Common myeloid progenitor, CD34-positive (primary cell): Measurements from ENCODE around the gene IQGAP2.

Experiments used
- CTCF ChIA-PET: fragments of 350-600 bp; sonication (Branson Sonifier 250); formaldehyde crosslinking; loops from one replicate; lab custom pipeline; 2021; ENCODE audit warnings: antibody characterized with exemption; lab: Charles Lee
- POLR2A ChIA-PET: fragments of 350-600 bp; sonication (Branson Sonifier 250); formaldehyde crosslinking; loops from one replicate; lab custom pipeline; 2021; ENCODE audit warnings: antibody characterized with exemption; lab: Charles Lee
- DNase-seq, 3 donors: peaks; one replicate each; pipeline versions ENCODE4 v3.0.0 to v3.0.0-alpha.2; 2013
- H3K27ac ChIP-seq, 2 experiments: 1 replicate in 1 of 2; 2 replicates in 1 of 2; pipeline ENCODE4 v1.7.0; 2013; ENCODE audit warnings: inconsistent platforms in 2 of 2, low read length in 2 of 2, mild to moderate bottlenecking in 2 of 2, low read depth in 1 of 2, moderate library complexity in 1 of 2; ENCODE audit not compliant: severe bottlenecking in 2 of 2, insufficient read depth in 1 of 2, poor library complexity in 1 of 2
- H3K27me3 ChIP-seq, 5 experiments: replicated peaks in 2 of 5; 1 replicate in 3 of 5; 2 replicates in 2 of 5; pipeline versions ENCODE4 v1.6.1 to v1.7.0; 2013; ENCODE audit warnings: low read length in 4 of 5, mild to moderate bottlenecking in 2 of 5, moderate library complexity in 2 of 5, inconsistent platforms in 1 of 5; ENCODE audit not compliant: insufficient read depth in 5 of 5, control insufficient read depth in 4 of 5
- H3K36me3 ChIP-seq, 4 experiments: 1 replicate in 2 of 4; 2 replicates in 2 of 4; pipeline versions ENCODE4 v1.6.1 to v1.7.0; 2013; ENCODE audit warnings: low read length in 3 of 4, control low read depth in 1 of 4, mild to moderate bottlenecking in 1 of 4; ENCODE audit not compliant: control insufficient read depth in 4 of 4, insufficient read depth in 4 of 4
- H3K4me1 ChIP-seq, 4 experiments: 1 replicate in 3 of 4; 2 replicates in 1 of 4; pipeline versions ENCODE4 v1.6.1 to v1.7.1; 2013; ENCODE audit warnings: low read length in 3 of 4, mild to moderate bottlenecking in 3 of 4, control low read depth in 1 of 4, inconsistent platforms in 1 of 4, moderate library complexity in 1 of 4; ENCODE audit not compliant: control insufficient read depth in 4 of 4, insufficient read depth in 4 of 4; ENCODE audit errors: control extremely low read depth in 1 of 4
- H3K4me3 ChIP-seq, 7 experiments: 1 replicate in 4 of 7; 2 replicates in 3 of 7; pipeline versions ENCODE4 v1.5.1 to v1.7.0; 2013; ENCODE audit warnings: mild to moderate bottlenecking in 7 of 7, low read length in 6 of 7, moderate library complexity in 6 of 7, inconsistent platforms in 2 of 7, low read depth in 2 of 7, control low read depth in 1 of 7; ENCODE audit not compliant: insufficient read depth in 4 of 7, control insufficient read depth in 1 of 7; ENCODE audit errors: extremely low read depth in 1 of 7
- H3K9me3 ChIP-seq, 5 experiments: 1 replicate in 4 of 5; 2 replicates in 1 of 5; pipeline versions ENCODE4 v1.6.1 to v1.7.1; 2013; ENCODE audit warnings: low read length in 4 of 5, mild to moderate bottlenecking in 2 of 5, inconsistent platforms in 1 of 5, low read depth in 1 of 5, moderate library complexity in 1 of 5; ENCODE audit not compliant: control insufficient read depth in 4 of 5, insufficient read depth in 2 of 5; ENCODE audit errors: control extremely low read depth in 1 of 5
- WGBS: methylation state at CpG from one replicate; pipeline ENCODE4 v1.1.5; 2013; ENCODE audit not compliant: insufficient coverage; 5-methylcytosine and 5-hydroxymethylcytosine counted together

The IQGAP2 gene

DNA sequence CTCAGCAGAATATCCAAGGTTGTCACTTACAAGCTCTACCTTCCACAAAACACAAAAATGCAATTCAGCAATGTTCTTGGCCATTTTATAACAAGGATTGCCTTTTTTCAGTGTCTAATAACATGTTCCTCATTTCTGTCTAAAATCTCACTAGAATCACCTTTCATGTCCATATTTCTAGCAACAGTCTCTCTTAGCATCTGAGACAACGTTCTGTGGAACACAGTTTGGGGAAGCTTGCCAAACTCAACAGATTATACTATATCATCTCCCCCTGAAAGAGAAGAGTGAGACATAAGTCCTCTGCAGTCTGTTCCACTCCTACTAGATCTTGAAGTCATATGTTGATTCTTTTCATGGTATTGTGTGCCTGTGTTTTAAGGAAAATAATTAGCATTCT lies 149.5 kb downstream of the IQGAP2 start:
- Histone ChIP-seq H3K9me3 (no peaks in the 10 kb centered on the region), H3K27ac (peak overlapping the region in 1 of 2 experiments; percentile 33), H3K36me3 (peaks cover 0 to 19% (median 4%) of the 10 kb centered on the region in 4 experiments), H3K4me1 (peaks cover 25 to 78% (median 50%) of the 10 kb centered on the region in 4 experiments), H3K27me3 (no peaks in the 10 kb centered on the region), H3K4me3 (peak overlapping the region in 1 of 7 experiments; percentile 52)
- WGBS = no CpG with 5 or more reads among the region's 1 CpG
- peak in 2 of 3 donors; percentile 60 to 71 for DNase-seq
- ChIA-PET CTCF (interaction anchor here (1.0 to 1.2 kb wide), 2 partner anchors 25 to 28 kb away, joined by 3 to 5 read pairs; no protein-coding TSS in a partner anchor), POLR2A (no interaction called here)

DNA sequence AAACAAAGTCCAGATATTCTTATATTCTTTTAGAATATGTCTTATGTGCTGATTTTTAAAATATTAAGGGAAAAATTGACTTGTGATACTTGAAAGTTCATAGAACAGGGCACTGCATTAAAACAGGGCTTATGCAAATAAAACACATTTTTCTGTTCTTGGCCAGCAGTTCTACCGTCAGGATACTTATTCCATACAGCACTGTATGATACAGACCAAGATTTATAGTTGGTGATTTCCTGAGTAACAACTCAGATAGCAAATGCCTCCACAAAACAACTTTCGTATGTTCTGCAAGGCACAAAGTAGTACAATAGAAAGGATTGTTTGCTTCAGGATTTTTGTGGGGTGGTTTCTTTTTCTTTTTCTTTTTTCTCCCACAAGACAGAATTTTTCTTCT lies 150.2 kb downstream of the IQGAP2 start:
- Histone ChIP-seq H3K9me3 (no peaks in the 10 kb centered on the region), H3K27ac (peak overlapping the region in 1 of 2 experiments; percentile 33), H3K36me3 (peaks cover 0 to 23% (median 4%) of the 10 kb centered on the region in 4 experiments), H3K4me1 (peaks cover 18 to 71% (median 43%) of the 10 kb centered on the region in 4 experiments), H3K4me3 (peak overlapping the region in 3 of 7 experiments; percentile 22 to 52 (median 42)), H3K27me3 (no peaks in the 10 kb centered on the region)
- DNase-seq = peak in 1 of 3 donors; percentile 57
- POLR2A ChIA-PET = interaction anchor here (1.5 kb wide), 1 partner anchor 10 kb away, joined by 4 read pairs; no protein-coding TSS in a partner anchor
- CTCF ChIA-PET = interaction anchor here (1.0 to 1.2 kb wide), 2 partner anchors 9 to 28 kb away, joined by 3 to 5 read pairs; no protein-coding TSS in a partner anchor
- WGBS = 20% methylated on average over 1 of the region's 2 CpGs

DNA sequence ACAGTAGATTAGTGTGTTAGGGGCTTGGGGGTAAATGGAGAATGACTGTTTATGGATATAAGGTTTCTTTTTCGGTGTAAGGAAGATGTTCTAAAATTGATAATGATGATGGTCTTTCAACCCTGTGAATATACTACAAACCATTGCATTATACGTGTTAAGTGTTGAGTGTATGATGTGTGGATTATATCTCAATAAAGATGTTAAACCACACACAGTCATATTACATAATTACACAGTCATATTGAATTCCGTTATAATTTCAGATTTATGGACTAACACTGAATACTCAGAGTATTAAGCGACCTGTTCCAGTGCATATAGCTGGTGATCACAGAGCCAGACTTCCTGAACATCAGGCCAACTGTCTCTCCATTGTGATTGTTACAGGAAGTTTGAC lies 152.0 kb downstream of the IQGAP2 start:
- Histone ChIP-seq H3K27ac (no peak overlapping the region), H3K4me1 (peaks cover 8 to 53% (median 30%) of the 10 kb centered on the region in 4 experiments), H3K9me3 (no peaks in the 10 kb centered on the region), H3K27me3 (no peaks in the 10 kb centered on the region), H3K36me3 (peaks cover 0 to 30% (median 8%) of the 10 kb centered on the region in 4 experiments), H3K4me3 (peak overlapping the region in 1 of 7 experiments; percentile 8)
- ChIA-PET POLR2A (no interaction called here), CTCF (interaction anchor here (1.0 kb wide), 1 partner anchor 26 kb away, joined by 3 read pairs; no protein-coding TSS in a partner anchor)
- 20% methylated on average over 1 of the region's 4 CpGs for WGBS
- DNase-seq = peak in 1 of 3 donors; percentile 41

DNA sequence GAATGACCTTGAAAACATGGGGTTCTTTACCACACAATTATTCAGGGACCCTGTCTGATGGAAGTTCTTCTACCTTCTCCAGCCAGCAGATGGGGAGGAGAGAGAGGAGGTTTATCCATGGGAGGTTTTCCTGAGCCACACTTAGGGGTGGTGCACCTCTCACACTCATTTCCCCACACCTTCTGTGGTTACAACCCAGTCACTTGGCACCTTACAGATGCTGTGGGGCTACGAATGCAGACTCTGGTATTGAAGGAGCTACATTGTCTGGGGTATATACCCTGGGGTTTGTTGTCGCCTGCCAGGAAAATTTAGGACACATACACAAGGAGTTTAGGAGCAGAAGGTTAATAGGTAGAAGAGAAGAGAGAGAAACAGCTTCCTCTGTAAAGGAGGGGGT lies 152.6 kb downstream of the IQGAP2 start:
- ChIA-PET CTCF (interaction anchor here (0.9 to 1.0 kb wide), 2 partner anchors 16 to 26 kb away, joined by 3 read pairs; no protein-coding TSS in a partner anchor), POLR2A (no interaction called here)
- H3K4me3 ChIP-seq = no peak overlapping the region

DNA sequence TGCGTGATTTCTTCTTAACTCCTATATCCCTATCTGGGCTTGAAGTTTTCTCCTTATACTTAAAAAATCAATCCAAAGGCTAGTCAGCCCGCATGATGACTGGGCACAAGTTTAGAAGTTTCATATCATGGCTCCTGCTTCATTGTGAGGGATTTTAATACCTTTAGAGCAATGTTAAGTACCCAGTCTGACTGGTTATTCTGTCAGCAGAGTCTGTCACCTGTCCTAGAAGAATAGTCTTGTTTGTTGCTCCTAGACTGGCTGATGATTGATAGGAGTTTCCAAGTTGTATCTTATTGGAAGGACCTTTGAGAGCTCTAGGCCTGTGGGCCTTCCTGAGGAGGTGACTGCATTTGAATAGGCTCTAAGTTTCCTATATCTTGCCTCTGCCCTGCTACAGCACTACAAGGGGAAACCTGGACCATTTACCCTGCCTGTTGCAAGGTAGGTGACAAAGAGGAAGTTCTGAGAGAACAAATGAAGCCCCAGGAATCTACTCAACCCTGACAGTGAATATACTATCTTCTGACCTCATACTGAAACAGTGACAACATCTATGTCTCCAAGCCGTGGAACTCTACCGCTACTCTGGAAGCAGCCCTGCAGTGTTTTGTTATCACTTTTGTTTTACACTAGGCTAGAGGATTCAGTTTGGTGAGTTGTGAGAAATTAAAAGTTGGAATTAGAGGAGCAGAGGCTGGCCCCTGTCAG lies 153.6 kb downstream of the IQGAP2 start:
- no peak overlapping the region for H3K4me3 ChIP-seq
- ChIA-PET CTCF (interaction anchor here (0.7 to 2.2 kb wide), 4 partner anchors 12 to 482 kb away, joined by 3 to 4 read pairs (median 4); no protein-coding TSS in a partner anchor), POLR2A (interaction anchor here (0.6 kb wide), 1 partner anchor 160 kb away, joined by 3 read pairs; no protein-coding TSS in a partner anchor)
- DNase-seq = peak in 2 of 3 donors; percentile 73 to 79
- H3K27me3 ChIP-seq = no peaks in the 10 kb centered on the region
- H3K36me3 ChIP-seq = peaks cover 3 to 37% (median 9%) of the 10 kb centered on the region in 4 experiments
- no peaks in the 10 kb centered on the region for H3K9me3 ChIP-seq
- WGBS = 93% methylated on average over 2 of the region's 4 CpGs
- H3K4me1 ChIP-seq = peaks cover 8 to 53% (median 30%) of the 10 kb centered on the region in 4 experiments
- no peak overlapping the region for H3K27ac ChIP-seq

More for the DNA sequence above, 152.6 kb downstream of the IQGAP2 start:
- Histone ChIP-seq H3K27ac (peak overlapping the region in 1 of 2 experiments; percentile 54), H3K27me3 (no peaks in the 10 kb centered on the region), H3K36me3 (peaks cover 0 to 34% (median 8%) of the 10 kb centered on the region in 4 experiments), H3K9me3 (no peaks in the 10 kb centered on the region), H3K4me1 (peaks cover 8 to 53% (median 30%) of the 10 kb centered on the region in 4 experiments)
- WGBS = 90% methylated on average over 2 of the region's 2 CpGs
- DNase-seq = no peak

DNA sequence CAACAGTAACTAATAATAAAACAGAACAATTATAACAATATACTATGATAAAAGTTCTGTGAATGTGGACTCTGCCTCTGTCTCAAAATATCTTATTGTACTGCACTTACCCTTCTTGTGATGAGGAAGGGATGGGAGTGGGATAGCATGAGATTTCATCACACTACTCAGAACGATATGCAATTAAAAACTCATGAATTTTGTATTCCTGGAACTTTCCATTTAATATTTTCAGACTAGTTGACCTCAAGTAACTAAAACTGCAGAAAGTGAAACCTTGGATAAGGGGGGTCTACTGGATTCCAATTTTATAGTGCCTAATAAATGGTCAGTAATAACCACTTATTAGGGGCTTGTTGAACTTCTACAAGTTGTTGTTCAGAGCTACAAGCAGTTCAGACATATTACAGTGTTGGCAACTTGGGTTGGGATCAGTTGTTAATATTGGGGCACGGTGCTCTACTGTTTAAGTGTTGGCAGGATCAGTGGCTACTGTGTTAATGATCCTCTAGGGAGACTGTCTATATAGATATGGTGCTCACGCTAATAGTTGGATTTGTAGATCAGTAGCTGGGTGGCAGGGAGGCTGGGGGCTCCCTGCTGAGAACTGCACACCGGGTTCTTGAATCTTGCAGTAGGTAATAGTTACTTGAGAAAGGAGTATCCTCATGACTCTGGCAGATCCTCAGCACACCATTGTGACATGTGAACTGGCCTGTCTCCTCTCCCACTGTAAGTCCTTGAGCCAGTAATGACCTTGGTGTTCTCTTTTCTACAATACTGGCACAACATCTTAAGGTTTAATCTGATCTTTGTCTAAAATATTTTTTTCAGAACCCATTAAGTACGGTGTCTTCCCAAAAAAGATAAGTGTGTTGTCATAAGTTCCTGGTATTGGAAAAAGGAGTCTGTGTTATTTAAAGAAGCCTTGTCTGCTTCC lies 158.1 kb downstream of the IQGAP2 start:
- CTCF ChIA-PET = interaction anchor here (1.9 to 2.1 kb wide), 2 partner anchors 10 to 21 kb away, joined by 8 read pairs; no protein-coding TSS in a partner anchor
- H3K4me3 ChIP-seq = no peak overlapping the region
- no peak for DNase-seq
- H3K27ac ChIP-seq = peak overlapping the region; percentile 1 to 10
- POLR2A ChIA-PET = no interaction called here
- no peaks in the 10 kb centered on the region for H3K27me3 ChIP-seq
- WGBS = no CpG with 5 or more reads among the region's 5 CpGs
- peaks cover 0 to 9% (median 5%) of the 10 kb centered on the region in 4 experiments for H3K4me1 ChIP-seq
- no peaks in the 10 kb centered on the region for H3K9me3 ChIP-seq
- peaks cover 10 to 61% (median 36%) of the 10 kb centered on the region in 4 experiments for H3K36me3 ChIP-seq
